SK-N-SH (cell line): ENCODE data around the gene MAPK11. TPM values are rescaled to one million over a fixed set of nuclear protein-coding genes. Genes with fewer than 3 reads are reported as not detected.
A peak's percentile ranks its signal among the peaks of the same experiment; 100 is the strongest.

ENCODE experiments used
- CTCF ChIA-PET: fragments of 300-600, 350-600 bp; formaldehyde crosslinking; extraction: SDS; loops from one replicate; lab custom pipeline; 2021; lab: Yijun Ruan, JAX
- POLR2A ChIA-PET: fragments of 350-600 bp; sonication (Branson Sonifier 250); formaldehyde crosslinking; extraction: SDS; loops from one replicate; lab custom pipeline; 2020; ENCODE audit warnings: antibody characterized with exemption, inconsistent platforms; lab: Yijun Ruan, JAX
- DNase-seq: peaks from one replicate; pipeline ENCODE4 v3.0.0; 2012
- H2AFZ ChIP-seq: fragments of 200-600 bp; sonication (generic); 2 replicates; pipeline ENCODE4 v1.8.1; 2016; ENCODE audit warnings: antibody characterized with exemption, mild to moderate bottlenecking, low read depth
- H3F3A ChIP-seq: fragments of 200-600 bp; sonication (generic); replicated peaks from 2 replicates; pipeline ENCODE3; 2016; ENCODE audit warnings: antibody characterized with exemption, mild to moderate bottlenecking; ENCODE audit not compliant: insufficient read depth
- H3K27ac ChIP-seq, 2 experiments: fragments of 200-500 bp in 1 of 2; fragments of 200-600 bp in 1 of 2; sonication (Bioruptor generic) in 1 of 2; sonication (generic), shearing (Covaris generic) in 1 of 2; 2 replicates each; pipeline versions ENCODE4 v1.5.1 to v1.6.1; 2014 to 2016; ENCODE audit warnings: low read depth in 2 of 2, inconsistent platforms in 1 of 2, low read length in 1 of 2, mild to moderate bottlenecking in 1 of 2, mixed read lengths in 1 of 2
- H3K27me3 ChIP-seq: fragments of 200-600 bp; sonication (generic), shearing (Covaris generic); 2 replicates; pipeline ENCODE4 v1.6.1; 2016; ENCODE audit warnings: mixed run types; ENCODE audit not compliant: insufficient read depth
- H3K36me3 ChIP-seq, 2 experiments: fragments of 200-500 bp in 1 of 2; fragments of 200-600 bp in 1 of 2; sonication (Bioruptor generic) in 1 of 2; sonication (generic) in 1 of 2; replicated peaks in 1 of 2; 2 replicates each; pipeline versions ENCODE3 to v1.5.1; 2014 to 2016; ENCODE audit warnings: low read length in 1 of 2, mild to moderate bottlenecking in 1 of 2; ENCODE audit not compliant: insufficient read depth in 2 of 2, control insufficient read depth in 1 of 2
- H3K4me1 ChIP-seq, 2 experiments: fragments of 200-500 bp in 1 of 2; fragments of 200-600 bp in 1 of 2; sonication (Bioruptor generic) in 1 of 2; sonication (generic), shearing (Covaris generic) in 1 of 2; 2 replicates each; pipeline versions ENCODE4 v1.5.1 to v1.6.1; 2014 to 2016; ENCODE audit warnings: low read depth in 1 of 2, low read length in 1 of 2, mixed run types in 1 of 2; ENCODE audit not compliant: insufficient read depth in 2 of 2, control insufficient read depth in 1 of 2
- H3K4me2 ChIP-seq: fragments of 200-600 bp; sonication (generic), shearing (Covaris generic); 2 replicates; pipeline ENCODE4 v1.6.1; 2017; ENCODE audit warnings: mixed run types
- H3K4me3 ChIP-seq, 2 experiments: fragments of 200-500 bp in 1 of 2; fragments of 200-600 bp in 1 of 2; sonication (Bioruptor generic) in 1 of 2; sonication (generic), shearing (Covaris generic) in 1 of 2; 2 replicates each; pipeline versions ENCODE4 v1.5.1 to v1.8.1; 2014 to 2016; ENCODE audit warnings: low read depth in 2 of 2, inconsistent platforms in 1 of 2, low read length in 1 of 2, mild to moderate bottlenecking in 1 of 2, mixed read lengths in 1 of 2, moderate library complexity in 1 of 2
- H3K79me2 ChIP-seq: fragments of 200-600 bp; sonication (generic); 2 replicates; pipeline ENCODE4 v1.8.1; 2017; ENCODE audit warnings: mild to moderate bottlenecking; ENCODE audit not compliant: insufficient read depth
- H3K9ac ChIP-seq: fragments of 200-600 bp; sonication (generic); 2 replicates; pipeline ENCODE4 v1.6.1; 2017; ENCODE audit warnings: mixed run types
- H3K9me2 ChIP-seq: fragments of 200-600 bp; sonication (generic); 2 replicates; pipeline ENCODE4 v1.6.1; 2017; ENCODE audit warnings: mixed run types
- H3K9me3 ChIP-seq: fragments of 200-600 bp; sonication (generic); 2 replicates; pipeline ENCODE4 v1.6.1; 2017; ENCODE audit warnings: mixed run types, mild to moderate bottlenecking, moderate library complexity
- H4K20me1 ChIP-seq: fragments of 200-600 bp; sonication (generic); 2 replicates; pipeline ENCODE4 v1.6.1; 2017; ENCODE audit warnings: mild to moderate bottlenecking, mixed run types; ENCODE audit not compliant: insufficient read depth
- CHD2 ChIP-seq: fragments of 150-350 bp; IDR thresholded peaks from 2 replicates; pipeline ENCODE4 v1.6.1; 2018; ENCODE audit warnings: low read length; ENCODE audit not compliant: partially characterized antibody
- EP300 ChIP-seq, 2 experiments: IDR thresholded peaks; 2 replicates each; pipeline versions ENCODE4 v1.4.0 to v1.6.1; 2012; ENCODE audit warnings: borderline replicate concordance in 1 of 2, low read depth in 1 of 2, low read length in 1 of 2
- EZH2phosphoT487 ChIP-seq: fragments of 200-600 bp; sonication (generic); IDR thresholded peaks from 2 replicates; pipeline ENCODE4 v1.6.1; 2017; ENCODE audit warnings: low read depth, mixed run types, mild to moderate bottlenecking, antibody characterized with exemption, moderate library complexity, borderline replicate concordance
- FOSL2 ChIP-seq: IDR thresholded peaks from 2 replicates; pipeline ENCODE4 v1.4.0; 2012; ENCODE audit warnings: low read depth, mild to moderate bottlenecking, moderate library complexity, borderline replicate concordance
- FOXM1 ChIP-seq: IDR thresholded peaks from 2 replicates; pipeline ENCODE4 v1.4.0; 2012; ENCODE audit warnings: low read depth, mild to moderate bottlenecking
- GABPA ChIP-seq: IDR thresholded peaks from 2 replicates; pipeline ENCODE4 v1.4.0; 2012; ENCODE audit warnings: low read depth, mild to moderate bottlenecking
- GATA2 ChIP-seq: sonication (generic); formaldehyde crosslinking; IDR thresholded peaks from 2 replicates; pipeline ENCODE4 v1.5.0; 2020; ENCODE audit warnings: mild to moderate bottlenecking, missing genetic modification reagents
- JUND ChIP-seq: IDR thresholded peaks from 2 replicates; pipeline ENCODE4 v1.4.0; 2012
- MEF2A ChIP-seq: IDR thresholded peaks from 2 replicates; pipeline ENCODE4 v1.4.0; 2012; ENCODE audit warnings: low read depth, borderline replicate concordance
- NFIC ChIP-seq: IDR thresholded peaks from 2 replicates; pipeline ENCODE4 v1.4.0; 2012; ENCODE audit warnings: borderline replicate concordance
- NRF1 ChIP-seq: IDR thresholded peaks from 2 replicates; pipeline ENCODE4 v1.6.1; 2012; ENCODE audit warnings: low read depth, mild to moderate bottlenecking, low read length
- POLR2AphosphoS5 ChIP-seq: IDR thresholded peaks from 2 replicates; pipeline ENCODE4 v1.6.1; 2012; ENCODE audit warnings: low read depth, low read length
- RCOR1 ChIP-seq: fragments of 150-350 bp; IDR thresholded peaks from 2 replicates; pipeline ENCODE4 v1.6.1; 2017; ENCODE audit warnings: antibody characterized with exemption, low read length
- RXRA ChIP-seq: IDR thresholded peaks from 2 replicates; pipeline ENCODE4 v1.4.0; 2012; ENCODE audit warnings: low read depth, mild to moderate bottlenecking, borderline replicate concordance
- TAF1 ChIP-seq: IDR thresholded peaks from 2 replicates; pipeline ENCODE4 v1.6.1; 2012; ENCODE audit warnings: low read depth, mild to moderate bottlenecking, low read length, moderate library complexity, borderline replicate concordance
- TCF12 ChIP-seq: IDR thresholded peaks from 2 replicates; pipeline ENCODE4 v1.4.0; 2012
- YY1 ChIP-seq: IDR thresholded peaks from 2 replicates; pipeline ENCODE4 v1.4.0; 2012; ENCODE audit warnings: low read depth, mild to moderate bottlenecking
- WGBS: methylation state at CpG from one replicate; pipeline ENCODE4 v1.1.6; 2017; ENCODE audit warnings: low lambda C conversion rate; 5-methylcytosine and 5-hydroxymethylcytosine counted together
- polyA plus RNA-seq, 3 experiments: library from polyadenylated mRNA; depleted of rRNA; stranded (reverse); fragments of >200 nt; gene quantifications; 2 replicates each; pipeline ENCODE4 v1.2.3, GENCODE V29; 2012
- TF ChIP-seq, protein P1 (sequence below): IDR thresholded peaks from 2 replicates; pipeline ENCODE4 v1.4.0; 2012; ENCODE audit warnings: low read depth
- TF ChIP-seq, protein P2 (sequence below): IDR thresholded peaks from 2 replicates; pipeline ENCODE4 v1.6.1; 2012; ENCODE audit warnings: mild to moderate bottlenecking, low read depth, low read length, moderate library complexity
- TF ChIP-seq, protein P3 (sequence below): fragments of 200-600 bp; sonication (generic); IDR thresholded peaks from 2 replicates; pipeline ENCODE4 v1.6.1; 2017; ENCODE audit warnings: antibody characterized with exemption, mild to moderate bottlenecking, moderate library complexity
- TF ChIP-seq, protein P4 (sequence below): IDR thresholded peaks from 2 replicates; pipeline ENCODE4 v1.4.0; 2012; ENCODE audit warnings: low read depth, borderline replicate concordance
- TF ChIP-seq, protein P5 (sequence below): IDR thresholded peaks from 2 replicates; pipeline ENCODE4 v1.4.0; 2012; ENCODE audit warnings: low read depth, borderline replicate concordance
- TF ChIP-seq, protein P6 (sequence below): IDR thresholded peaks from 2 replicates; pipeline ENCODE4; 2012

Gene MAPK11
- polyA plus RNA-seq, 1 of the 3 experiments (the other 2 are of a cell fraction): 36.0 TPM

DNA sequence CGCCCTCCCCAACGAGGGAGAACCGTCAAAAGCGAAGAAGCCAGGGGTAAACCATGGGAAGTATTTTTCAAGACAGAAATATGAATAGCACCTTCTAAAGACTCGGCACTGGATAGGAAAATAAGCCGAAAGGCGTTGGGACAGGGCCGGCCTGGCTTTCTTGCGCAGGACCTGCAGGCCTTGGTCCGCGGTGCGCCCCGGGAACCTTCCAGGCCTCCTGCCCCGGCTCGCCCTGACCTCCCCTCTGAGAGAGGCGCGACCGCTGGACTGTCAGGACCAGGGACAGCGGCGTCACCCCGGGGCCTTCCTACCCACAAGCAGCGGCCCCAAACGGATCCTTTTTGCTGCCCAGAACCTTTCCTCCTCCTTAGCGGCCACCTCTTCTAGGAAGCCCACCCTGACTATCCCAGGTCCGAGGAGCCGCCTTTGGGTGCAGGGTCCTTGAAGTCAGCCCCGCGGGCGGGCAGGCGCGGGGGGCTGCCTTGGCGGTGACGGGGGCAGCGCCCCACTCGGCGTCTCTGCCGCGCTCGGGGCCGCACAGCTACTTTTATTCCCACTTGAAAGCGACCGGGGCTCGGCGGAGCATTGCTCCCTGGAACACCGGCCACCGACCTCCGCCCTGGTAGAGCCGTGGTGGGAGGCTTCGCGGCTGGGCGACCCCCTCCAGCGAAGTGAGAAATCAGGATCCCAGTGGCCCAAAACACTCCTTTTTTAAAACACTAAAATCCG is 650 bp upstream of the MAPK11 start:
- H3K27me3 ChIP-seq: no peaks in the 10 kb centered on the region
- H3K4me3 ChIP-seq: peak overlapping the region; percentile 60 to 71
- peaks cover 24% of the 10 kb centered on the region; the same call in 1 of the 2 replicates for H4K20me1 ChIP-seq
- peaks cover 7 to 23% of the 10 kb centered on the region in 2 experiments; a peak in 2 of 4 replicates for H3K4me1 ChIP-seq
- ChIA-PET POLR2A (no interaction called here), CTCF (interaction anchor here (1.2 to 11.4 kb wide), 6 partner anchors 8 to 71 kb away, joined by 4 to 101 read pairs (median 42); partner anchors contain the start of genes DENND6B, HDAC10, MAPK12 and PPP6R2)
- peak; percentile 72 for DNase-seq
- no peaks in the 10 kb centered on the region for H3K9me3 ChIP-seq
- H3K9ac ChIP-seq: peak overlapping the region; percentile 66
- H3K9me2 ChIP-seq: no peaks in the 10 kb centered on the region
- no peak overlapping the region for H2AFZ ChIP-seq
- H3F3A ChIP-seq: peaks cover 34% of the 10 kb centered on the region
- H3K27ac ChIP-seq: peak overlapping the region; percentile 53 to 85; a peak in 3 of 4 replicates
- 5% methylated on average over 28 of the region's 53 CpGs for WGBS
- H3K4me2 ChIP-seq: peak overlapping the region; percentile 98
- H3K79me2 ChIP-seq: no peaks in the 10 kb centered on the region
- H3K36me3 ChIP-seq: peaks cover 5 to 25% of the 10 kb centered on the region in 2 experiments
- TF ChIP-seq, protein P1, sequence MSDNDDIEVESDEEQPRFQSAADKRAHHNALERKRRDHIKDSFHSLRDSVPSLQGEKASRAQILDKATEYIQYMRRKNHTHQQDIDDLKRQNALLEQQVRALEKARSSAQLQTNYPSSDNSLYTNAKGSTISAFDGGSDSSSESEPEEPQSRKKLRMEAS: peak; percentile 22; the same call in 1 of the 2 replicates
- TF ChIP-seq JUND (no peak), EZH2phosphoT487 (no peak), TCF12 (no peak), FOSL2 (no peak), RCOR1 (no peak), MEF2A (no peak), TAF1 (no peak; the same call in 1 of the 2 replicates), NFIC (no peak), EP300 (IDR thresholded peaks at IDR 0.05; ENCODE audit: borderline replicate concordance in 1 of 2, low read depth in 1 of 2, low read length in 1 of 2) (no peak), POLR2AphosphoS5 (0 out of 2 replicates have a peak, but pooled peaks have one; percentile 0), GABPA (no peak), YY1 (no peak), GATA2 (CRISPR knock-in tag) (no peak), NRF1 (no peak), FOXM1 (no peak), CHD2 (no peak), RXRA (no peak)
- TF ChIP-seq, protein P2, sequence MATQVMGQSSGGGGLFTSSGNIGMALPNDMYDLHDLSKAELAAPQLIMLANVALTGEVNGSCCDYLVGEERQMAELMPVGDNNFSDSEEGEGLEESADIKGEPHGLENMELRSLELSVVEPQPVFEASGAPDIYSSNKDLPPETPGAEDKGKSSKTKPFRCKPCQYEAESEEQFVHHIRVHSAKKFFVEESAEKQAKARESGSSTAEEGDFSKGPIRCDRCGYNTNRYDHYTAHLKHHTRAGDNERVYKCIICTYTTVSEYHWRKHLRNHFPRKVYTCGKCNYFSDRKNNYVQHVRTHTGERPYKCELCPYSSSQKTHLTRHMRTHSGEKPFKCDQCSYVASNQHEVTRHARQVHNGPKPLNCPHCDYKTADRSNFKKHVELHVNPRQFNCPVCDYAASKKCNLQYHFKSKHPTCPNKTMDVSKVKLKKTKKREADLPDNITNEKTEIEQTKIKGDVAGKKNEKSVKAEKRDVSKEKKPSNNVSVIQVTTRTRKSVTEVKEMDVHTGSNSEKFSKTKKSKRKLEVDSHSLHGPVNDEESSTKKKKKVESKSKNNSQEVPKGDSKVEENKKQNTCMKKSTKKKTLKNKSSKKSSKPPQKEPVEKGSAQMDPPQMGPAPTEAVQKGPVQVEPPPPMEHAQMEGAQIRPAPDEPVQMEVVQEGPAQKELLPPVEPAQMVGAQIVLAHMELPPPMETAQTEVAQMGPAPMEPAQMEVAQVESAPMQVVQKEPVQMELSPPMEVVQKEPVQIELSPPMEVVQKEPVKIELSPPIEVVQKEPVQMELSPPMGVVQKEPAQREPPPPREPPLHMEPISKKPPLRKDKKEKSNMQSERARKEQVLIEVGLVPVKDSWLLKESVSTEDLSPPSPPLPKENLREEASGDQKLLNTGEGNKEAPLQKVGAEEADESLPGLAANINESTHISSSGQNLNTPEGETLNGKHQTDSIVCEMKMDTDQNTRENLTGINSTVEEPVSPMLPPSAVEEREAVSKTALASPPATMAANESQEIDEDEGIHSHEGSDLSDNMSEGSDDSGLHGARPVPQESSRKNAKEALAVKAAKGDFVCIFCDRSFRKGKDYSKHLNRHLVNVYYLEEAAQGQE: peak; percentile 97
- TF ChIP-seq, protein P3, sequence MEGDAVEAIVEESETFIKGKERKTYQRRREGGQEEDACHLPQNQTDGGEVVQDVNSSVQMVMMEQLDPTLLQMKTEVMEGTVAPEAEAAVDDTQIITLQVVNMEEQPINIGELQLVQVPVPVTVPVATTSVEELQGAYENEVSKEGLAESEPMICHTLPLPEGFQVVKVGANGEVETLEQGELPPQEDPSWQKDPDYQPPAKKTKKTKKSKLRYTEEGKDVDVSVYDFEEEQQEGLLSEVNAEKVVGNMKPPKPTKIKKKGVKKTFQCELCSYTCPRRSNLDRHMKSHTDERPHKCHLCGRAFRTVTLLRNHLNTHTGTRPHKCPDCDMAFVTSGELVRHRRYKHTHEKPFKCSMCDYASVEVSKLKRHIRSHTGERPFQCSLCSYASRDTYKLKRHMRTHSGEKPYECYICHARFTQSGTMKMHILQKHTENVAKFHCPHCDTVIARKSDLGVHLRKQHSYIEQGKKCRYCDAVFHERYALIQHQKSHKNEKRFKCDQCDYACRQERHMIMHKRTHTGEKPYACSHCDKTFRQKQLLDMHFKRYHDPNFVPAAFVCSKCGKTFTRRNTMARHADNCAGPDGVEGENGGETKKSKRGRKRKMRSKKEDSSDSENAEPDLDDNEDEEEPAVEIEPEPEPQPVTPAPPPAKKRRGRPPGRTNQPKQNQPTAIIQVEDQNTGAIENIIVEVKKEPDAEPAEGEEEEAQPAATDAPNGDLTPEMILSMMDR: 0 out of 2 replicates have a peak, but pooled peaks have one; percentile 11
- TF ChIP-seq, protein P4, sequence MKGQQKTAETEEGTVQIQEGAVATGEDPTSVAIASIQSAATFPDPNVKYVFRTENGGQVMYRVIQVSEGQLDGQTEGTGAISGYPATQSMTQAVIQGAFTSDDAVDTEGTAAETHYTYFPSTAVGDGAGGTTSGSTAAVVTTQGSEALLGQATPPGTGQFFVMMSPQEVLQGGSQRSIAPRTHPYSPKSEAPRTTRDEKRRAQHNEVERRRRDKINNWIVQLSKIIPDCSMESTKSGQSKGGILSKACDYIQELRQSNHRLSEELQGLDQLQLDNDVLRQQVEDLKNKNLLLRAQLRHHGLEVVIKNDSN: no peak
- TF ChIP-seq, protein P5, sequence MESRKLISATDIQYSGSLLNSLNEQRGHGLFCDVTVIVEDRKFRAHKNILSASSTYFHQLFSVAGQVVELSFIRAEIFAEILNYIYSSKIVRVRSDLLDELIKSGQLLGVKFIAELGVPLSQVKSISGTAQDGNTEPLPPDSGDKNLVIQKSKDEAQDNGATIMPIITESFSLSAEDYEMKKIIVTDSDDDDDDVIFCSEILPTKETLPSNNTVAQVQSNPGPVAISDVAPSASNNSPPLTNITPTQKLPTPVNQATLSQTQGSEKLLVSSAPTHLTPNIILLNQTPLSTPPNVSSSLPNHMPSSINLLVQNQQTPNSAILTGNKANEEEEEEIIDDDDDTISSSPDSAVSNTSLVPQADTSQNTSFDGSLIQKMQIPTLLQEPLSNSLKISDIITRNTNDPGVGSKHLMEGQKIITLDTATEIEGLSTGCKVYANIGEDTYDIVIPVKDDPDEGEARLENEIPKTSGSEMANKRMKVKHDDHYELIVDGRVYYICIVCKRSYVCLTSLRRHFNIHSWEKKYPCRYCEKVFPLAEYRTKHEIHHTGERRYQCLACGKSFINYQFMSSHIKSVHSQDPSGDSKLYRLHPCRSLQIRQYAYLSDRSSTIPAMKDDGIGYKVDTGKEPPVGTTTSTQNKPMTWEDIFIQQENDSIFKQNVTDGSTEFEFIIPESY: no peak
- TF ChIP-seq, protein P6, sequence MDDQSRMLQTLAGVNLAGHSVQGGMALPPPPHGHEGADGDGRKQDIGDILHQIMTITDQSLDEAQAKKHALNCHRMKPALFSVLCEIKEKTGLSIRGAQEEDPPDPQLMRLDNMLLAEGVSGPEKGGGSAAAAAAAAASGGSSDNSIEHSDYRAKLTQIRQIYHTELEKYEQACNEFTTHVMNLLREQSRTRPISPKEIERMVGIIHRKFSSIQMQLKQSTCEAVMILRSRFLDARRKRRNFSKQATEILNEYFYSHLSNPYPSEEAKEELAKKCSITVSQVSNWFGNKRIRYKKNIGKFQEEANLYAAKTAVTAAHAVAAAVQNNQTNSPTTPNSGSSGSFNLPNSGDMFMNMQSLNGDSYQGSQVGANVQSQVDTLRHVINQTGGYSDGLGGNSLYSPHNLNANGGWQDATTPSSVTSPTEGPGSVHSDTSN: no peak
